ENCODE data around the gene MMEL1. TPM values are rescaled to one million over a fixed set of nuclear protein-coding genes. Genes with fewer than 3 reads are reported as not detected.

MMEL1 gene
- total and polyA plus RNA-seq, 2 of the 13 experiments (the other 11 are each of a cell fraction or from before 2014, with no cell fraction given): 0.48 TPM; not detected in 1

DNA sequence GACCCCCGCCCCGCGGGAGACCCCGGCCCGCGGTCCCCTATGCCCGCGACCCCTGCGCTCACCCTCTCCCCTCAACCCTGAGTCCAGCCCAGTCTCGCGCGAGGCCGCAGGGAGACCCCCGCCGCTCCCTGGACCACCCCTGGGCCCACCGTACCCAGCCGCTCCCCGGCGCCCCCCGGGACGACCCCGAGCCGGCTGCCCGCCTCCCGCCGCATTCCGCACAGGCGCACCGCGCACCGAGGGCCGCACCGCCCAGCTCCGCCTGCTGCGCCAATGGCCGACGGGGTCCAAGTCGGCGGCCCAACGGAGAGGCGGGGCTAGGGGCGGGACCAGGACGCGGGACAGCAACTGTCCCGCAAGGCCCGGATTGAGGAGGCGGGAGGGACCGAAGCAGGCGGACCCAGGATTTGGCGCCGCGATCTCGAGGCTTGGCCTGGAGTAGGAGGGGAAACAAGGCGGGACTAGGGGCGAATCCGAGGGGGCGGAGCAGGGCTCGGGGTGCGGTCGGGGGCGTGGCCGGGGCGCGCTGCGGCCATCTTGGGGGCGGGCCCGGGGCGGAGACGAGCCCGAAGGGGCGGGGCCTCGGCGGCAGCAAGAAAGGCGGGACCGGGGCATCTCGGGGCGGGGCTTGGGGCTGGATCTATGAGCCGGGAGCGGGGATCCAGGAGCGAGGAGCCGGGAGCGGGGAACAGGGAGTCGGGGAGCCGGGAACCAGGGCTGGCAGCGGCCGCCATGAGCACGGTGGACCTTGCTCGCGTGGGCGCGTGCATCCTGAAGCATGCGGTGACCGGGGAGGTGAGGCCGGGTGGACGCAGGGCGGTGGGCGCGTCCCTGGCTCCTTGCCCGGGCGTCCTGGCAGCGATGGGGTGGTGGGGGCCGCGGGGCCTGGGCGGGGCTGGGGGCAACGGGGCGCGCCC is 46.4 kb downstream of the MMEL1 start, which contains the start of gene PRXL2B (continued):
- TF ChIP-seq ZNF18 (CRISPR knock-in tag; IDR thresholded peaks at IDR 0.05; ENCODE audit: insufficient replicate concordance) (peak; percentile 50), ZNF546 (CRISPR knock-in tag; conservative IDR thresholded peaks at IDR 0.05) (peak; percentile 76; the same call in 1 of the 2 replicates), ZNF883 (CRISPR knock-in tag; IDR thresholded peaks at IDR 0.05; ENCODE audit: not compliant biosample characterization) (peak; percentile 48), RXRA (CRISPR knock-in tag; IDR thresholded peaks at IDR 0.05) (peak; percentile 12; the same call in 1 of the 2 replicates), SKI (IDR thresholded peaks at IDR 0.05; ENCODE audit: partially characterized antibody) (peak; percentile 42), POLR2A (IDR thresholded peaks at IDR 0.05; ENCODE audit: insufficient read depth in 1 of 2, low read depth in 2 of 2, low read length in 2 of 2) (0 out of 4 replicates have a peak, but pooled peaks of 1 of the 2 experiments have one; percentile 38), REPIN1 (CRISPR knock-in tag; IDR thresholded peaks at IDR 0.05; ENCODE audit: borderline replicate concordance, low read depth) (peak; percentile 50; the same call in 1 of the 2 replicates), ZNF274 (CRISPR knock-in tag; IDR thresholded peaks at IDR 0.05) (no peak), HCFC1 (IDR thresholded peaks at IDR 0.05; ENCODE audit: low read depth, low read length) (no peak), EEA1 (CRISPR knock-in tag; IDR thresholded peaks at IDR 0.05; ENCODE audit: borderline replicate concordance) (no peak), KLF16 (CRISPR knock-in tag; IDR thresholded peaks at IDR 0.05) (0 out of 4 replicates have a peak, but pooled peaks of 1 of the 2 experiments have one; percentile 14), KDM2A (CRISPR knock-in tag; IDR thresholded peaks at IDR 0.05; ENCODE audit: borderline replicate concordance, low read depth) (0 out of 2 replicates have a peak, but pooled peaks have one; percentile 19), ATF7-NPFF (CRISPR knock-in tag; IDR thresholded peaks at IDR 0.05; ENCODE audit: low read depth) (peak; percentile 59; the same call in 1 of the 2 replicates)
- TF ChIP-seq, protein P1, sequence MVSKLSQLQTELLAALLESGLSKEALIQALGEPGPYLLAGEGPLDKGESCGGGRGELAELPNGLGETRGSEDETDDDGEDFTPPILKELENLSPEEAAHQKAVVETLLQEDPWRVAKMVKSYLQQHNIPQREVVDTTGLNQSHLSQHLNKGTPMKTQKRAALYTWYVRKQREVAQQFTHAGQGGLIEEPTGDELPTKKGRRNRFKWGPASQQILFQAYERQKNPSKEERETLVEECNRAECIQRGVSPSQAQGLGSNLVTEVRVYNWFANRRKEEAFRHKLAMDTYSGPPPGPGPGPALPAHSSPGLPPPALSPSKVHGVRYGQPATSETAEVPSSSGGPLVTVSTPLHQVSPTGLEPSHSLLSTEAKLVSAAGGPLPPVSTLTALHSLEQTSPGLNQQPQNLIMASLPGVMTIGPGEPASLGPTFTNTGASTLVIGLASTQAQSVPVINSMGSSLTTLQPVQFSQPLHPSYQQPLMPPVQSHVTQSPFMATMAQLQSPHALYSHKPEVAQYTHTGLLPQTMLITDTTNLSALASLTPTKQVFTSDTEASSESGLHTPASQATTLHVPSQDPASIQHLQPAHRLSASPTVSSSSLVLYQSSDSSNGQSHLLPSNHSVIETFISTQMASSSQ (IDR thresholded peaks at IDR 0.05; ENCODE audit: low read depth): no peak
- TF ChIP-seq, protein P1 (CRISPR knock-in tag; IDR thresholded peaks at IDR 0.05; ENCODE audit: borderline replicate concordance): 0 out of 2 replicates have a peak, but pooled peaks have one; percentile 12
- TF ChIP-seq, protein P2, sequence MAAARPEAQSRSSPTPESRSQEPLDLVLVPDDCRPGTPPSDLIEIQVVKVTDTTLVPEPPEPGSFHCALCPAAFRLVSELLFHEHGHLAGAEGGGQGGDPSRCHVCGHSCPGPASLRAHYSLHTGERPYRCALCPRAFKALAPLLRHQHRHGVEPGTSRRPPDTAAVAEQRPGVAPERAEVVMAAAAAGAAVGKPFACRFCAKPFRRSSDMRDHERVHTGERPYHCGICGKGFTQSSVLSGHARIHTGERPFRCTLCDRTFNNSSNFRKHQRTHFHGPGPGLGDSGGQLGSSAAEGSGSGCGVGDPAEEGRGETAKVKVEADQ (CRISPR knock-in tag; IDR thresholded peaks at IDR 0.05; ENCODE audit: borderline replicate concordance): no peak
- TF ChIP-seq, protein P3, sequence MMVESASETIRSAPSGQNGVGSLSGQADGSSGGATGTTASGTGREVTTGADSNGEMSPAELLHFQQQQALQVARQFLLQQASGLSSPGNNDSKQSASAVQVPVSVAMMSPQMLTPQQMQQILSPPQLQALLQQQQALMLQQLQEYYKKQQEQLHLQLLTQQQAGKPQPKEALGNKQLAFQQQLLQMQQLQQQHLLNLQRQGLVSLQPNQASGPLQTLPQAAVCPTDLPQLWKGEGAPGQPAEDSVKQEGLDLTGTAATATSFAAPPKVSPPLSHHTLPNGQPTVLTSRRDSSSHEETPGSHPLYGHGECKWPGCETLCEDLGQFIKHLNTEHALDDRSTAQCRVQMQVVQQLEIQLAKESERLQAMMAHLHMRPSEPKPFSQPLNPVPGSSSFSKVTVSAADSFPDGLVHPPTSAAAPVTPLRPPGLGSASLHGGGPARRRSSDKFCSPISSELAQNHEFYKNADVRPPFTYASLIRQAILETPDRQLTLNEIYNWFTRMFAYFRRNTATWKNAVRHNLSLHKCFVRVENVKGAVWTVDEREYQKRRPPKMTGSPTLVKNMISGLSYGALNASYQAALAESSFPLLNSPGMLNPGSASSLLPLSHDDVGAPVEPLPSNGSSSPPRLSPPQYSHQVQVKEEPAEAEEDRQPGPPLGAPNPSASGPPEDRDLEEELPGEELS (CRISPR knock-in tag; IDR thresholded peaks at IDR 0.05): no peak

Measured in HepG2 (cell line).